Thymus (tissue), 11 donors: ENCODE data around the gene PBX1. TPM values are rescaled to one million over a fixed set of nuclear protein-coding genes. Genes with fewer than 3 reads are reported as not detected.
A peak's percentile ranks its signal among the peaks of the same experiment; 100 is the strongest.

Experiments
- DNase-seq, 9 donors: peaks; one replicate each; pipeline ENCODE4 v3.0.0-alpha.2; 2013; ENCODE audit warnings: low spot score in 9 of 9, low read depth in 6 of 9, missing footprints in 1 of 9
- H3K27ac ChIP-seq, 2 donors: one replicate each; pipeline ENCODE4 v1.5.1; 2013; ENCODE audit warnings: control low read depth in 1 of 2, low read depth in 1 of 2, low read length in 1 of 2, mild to moderate bottlenecking in 1 of 2, moderate library complexity in 1 of 2
- H3K27me3 ChIP-seq, 2 donors: one replicate each; pipeline ENCODE4 v1.5.1; 2013; ENCODE audit warnings: low read length in 1 of 2; ENCODE audit not compliant: control insufficient read depth in 2 of 2, insufficient read depth in 1 of 2
- H3K36me3 ChIP-seq, 2 donors: one replicate each; pipeline ENCODE4 v1.5.1; 2013; ENCODE audit warnings: low read length in 1 of 2, mild to moderate bottlenecking in 1 of 2, moderate library complexity in 1 of 2; ENCODE audit not compliant: control insufficient read depth in 2 of 2, insufficient read depth in 2 of 2
- H3K4me1 ChIP-seq, 2 donors: one replicate each; pipeline ENCODE4 v1.5.1; 2013; ENCODE audit warnings: low read length in 2 of 2; ENCODE audit not compliant: control insufficient read depth in 2 of 2, insufficient read depth in 2 of 2
- H3K4me3 ChIP-seq, 2 donors: one replicate each; pipeline ENCODE4 v1.5.1; 2013; ENCODE audit warnings: low read length in 2 of 2, control low read depth in 1 of 2, mild to moderate bottlenecking in 1 of 2
- H3K9me3 ChIP-seq, 2 donors: one replicate each; pipeline ENCODE4 v1.5.1; 2013; ENCODE audit warnings: low read length in 1 of 2, mild to moderate bottlenecking in 1 of 2; ENCODE audit not compliant: control insufficient read depth in 2 of 2, insufficient read depth in 1 of 2
- WGBS: extraction: QIAGEN DNeasy Blood & Tissue Kit; methylation state at CpG from one replicate; pipeline ENCODE4 v1.1.7; 2013; 5-methylcytosine and 5-hydroxymethylcytosine counted together
- polyA plus RNA-seq: library from polyadenylated mRNA; stranded (reverse); fragments of 200-250 nt; gene quantifications from one replicate; pipeline ENCODE4 v1.2.3, GENCODE V29; 2013
- total RNA-seq: library from RNA; stranded (reverse); fragments of 120-200 nt; gene quantifications from one replicate; pipeline ENCODE4 v1.2.4, GENCODE V29; 2013
- donor health status: healthy.

The PBX1 gene
- total and polyA plus RNA-seq, 2 donors = 12.7 to 12.9 TPM

- no peaks in the 10 kb centered on the region for H3K27me3 ChIP-seq
- H3K27ac ChIP-seq = no peak overlapping the region
- peaks cover 0 to 6% of the 10 kb centered on the region in 2 donors for H3K4me1 ChIP-seq
- no peaks in the 10 kb centered on the region for H3K9me3 ChIP-seq
- no peaks in the 10 kb centered on the region for H3K36me3 ChIP-seq
- WGBS = 53% methylated on average over 6 of the region's 6 CpGs
- DNase-seq = no peak
- no peak overlapping the region for H3K4me3 ChIP-seq
Measured at GRCh38 chr1:164614316-164614715, 55.3 kb downstream of the PBX1 start.

GRCh38 chr1:164617377-164618201 lies 58.6 kb downstream of the PBX1 start:
- H3K36me3 ChIP-seq = no peaks in the 10 kb centered on the region
- no peak overlapping the region for H3K4me3 ChIP-seq
- no peaks in the 10 kb centered on the region for H3K9me3 ChIP-seq
- H3K4me1 ChIP-seq = peaks cover 0 to 4% of the 10 kb centered on the region in 2 donors
- DNase-seq = no peak
- H3K27me3 ChIP-seq = no peaks in the 10 kb centered on the region
- 87% methylated on average over 7 of the region's 7 CpGs for WGBS
- H3K27ac ChIP-seq = peak overlapping the region in 1 of 2 donors; percentile 4

- no peak for DNase-seq
- Histone ChIP-seq H3K27ac (no peak overlapping the region), H3K36me3 (no peaks in the 10 kb centered on the region), H3K4me1 (peaks cover 0 to 4% of the 10 kb centered on the region in 2 donors), H3K27me3 (no peaks in the 10 kb centered on the region), H3K4me3 (no peak overlapping the region), H3K9me3 (no peaks in the 10 kb centered on the region)
- WGBS = 84% methylated on average over 5 of the region's 5 CpGs
Measured at GRCh38 chr1:164618202-164618564, 59.2 kb downstream of the PBX1 start.

- H3K27me3 ChIP-seq = no peaks in the 10 kb centered on the region
- no peaks in the 10 kb centered on the region for H3K36me3 ChIP-seq
- 64% methylated on average over 3 of the region's 3 CpGs for WGBS
- peaks cover 0 to 4% of the 10 kb centered on the region in 2 donors for H3K4me1 ChIP-seq
- no peak overlapping the region for H3K27ac ChIP-seq
- no peak for DNase-seq
- no peaks in the 10 kb centered on the region for H3K9me3 ChIP-seq
- no peak overlapping the region for H3K4me3 ChIP-seq
Measured at GRCh38 chr1:164619006-164619784, 60.2 kb downstream of the PBX1 start.

GRCh38 chr1:164622068-164622845 lies 63.3 kb downstream of the PBX1 start:
- no peaks in the 10 kb centered on the region for H3K27me3 ChIP-seq
- WGBS = 90% methylated on average over 8 of the region's 8 CpGs
- no peak for DNase-seq
- no peak overlapping the region for H3K27ac ChIP-seq
- no peaks in the 10 kb centered on the region for H3K9me3 ChIP-seq
- no peaks in the 10 kb centered on the region for H3K36me3 ChIP-seq
- peaks cover 0 to 4% of the 10 kb centered on the region in 2 donors for H3K4me1 ChIP-seq
- no peak overlapping the region for H3K4me3 ChIP-seq

- Histone ChIP-seq H3K4me3 (no peak overlapping the region), H3K27ac (no peak overlapping the region), H3K4me1 (peaks cover 0 to 4% of the 10 kb centered on the region in 2 donors), H3K27me3 (no peaks in the 10 kb centered on the region), H3K9me3 (no peaks in the 10 kb centered on the region), H3K36me3 (no peaks in the 10 kb centered on the region)
- DNase-seq = no peak
- WGBS = 89% methylated on average over 1 of the region's 1 CpG
Measured at GRCh38 chr1:164623805-164624204, 64.8 kb downstream of the PBX1 start.

- Histone ChIP-seq H3K27me3 (no peaks in the 10 kb centered on the region), H3K36me3 (no peaks in the 10 kb centered on the region), H3K4me1 (no peaks in the 10 kb centered on the region), H3K27ac (no peak overlapping the region), H3K4me3 (no peak overlapping the region), H3K9me3 (no peaks in the 10 kb centered on the region)
- no peak for DNase-seq
- 77% methylated on average over 1 of the region's 1 CpG for WGBS
Measured at GRCh38 chr1:164624400-164624799, 65.4 kb downstream of the PBX1 start.

GRCh38 chr1:164625004-164625617 lies 66.1 kb downstream of the PBX1 start:
- Histone ChIP-seq H3K27ac (no peak overlapping the region), H3K4me1 (no peaks in the 10 kb centered on the region), H3K27me3 (no peaks in the 10 kb centered on the region), H3K9me3 (no peaks in the 10 kb centered on the region), H3K36me3 (no peaks in the 10 kb centered on the region), H3K4me3 (no peak overlapping the region)
- DNase-seq = no peak
- 17% methylated on average over 7 of the region's 7 CpGs for WGBS
